SK-N-MC (cell line): ENCODE measurements around the gene TNFRSF14.

ENCODE experiments used
- EZH2 ChIP-seq: fragments of 200-600 bp; sonication (generic); IDR thresholded peaks from one replicate; pipeline ENCODE4 v1.6.1; 2017; ENCODE audit warnings: antibody characterized with exemption
- POLR2AphosphoS5 ChIP-seq: IDR thresholded peaks from 2 replicates; pipeline ENCODE4 v1.6.1; 2012; ENCODE audit warnings: mild to moderate bottlenecking, low read depth, low read length, borderline replicate concordance

DNA sequence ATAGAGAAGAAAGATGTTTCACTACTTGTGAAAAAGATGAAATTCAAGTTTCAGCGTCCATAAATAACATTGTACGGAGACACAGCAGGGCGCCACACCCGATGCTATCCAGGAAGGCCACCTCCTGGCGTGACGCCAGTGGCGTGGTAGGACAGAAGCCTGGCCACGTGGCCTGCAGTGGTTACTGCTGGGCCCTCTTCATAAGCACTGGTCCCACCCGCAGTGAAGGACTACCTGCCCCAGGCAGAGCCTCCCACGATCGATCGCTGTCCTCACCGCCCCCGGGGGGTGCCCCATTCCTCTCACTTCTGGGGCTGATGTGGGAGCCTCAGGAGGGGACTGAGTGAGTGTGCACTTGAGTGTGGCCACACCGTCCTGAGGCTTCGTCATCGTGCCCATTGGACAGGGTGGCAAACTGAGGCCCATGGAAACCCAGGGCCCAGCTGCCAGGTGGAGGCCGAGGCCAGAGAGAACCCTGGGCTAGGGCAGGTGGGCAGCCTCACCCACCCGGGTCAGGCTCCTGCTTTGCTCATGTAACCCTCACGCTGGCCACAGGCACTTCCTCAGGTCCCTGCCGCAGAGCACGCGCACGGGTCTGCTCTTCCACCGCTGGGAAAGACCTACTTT, 14.4 kb upstream of the TNFRSF14 start:
- no peak for TF ChIP-seq POLR2AphosphoS5
- TF ChIP-seq EZH2: no peak
